DMS53 treated with DMSO at 0.1 percent for 48 hours (cell line): ENCODE results near the gene SNRNP25.
"Not testable (repeated sequence)": the region's sequence is repeated elsewhere in the genome, so short reads cannot be mapped to it uniquely, and the experiment has no call there.

Experiments used
- DNase-seq: peaks from one replicate; lab custom pipeline; 2025; ENCODE audit not compliant: unreplicated experiment; lab: John Stamatoyannopoulos, UW

SNRNP25 gene

DNA sequence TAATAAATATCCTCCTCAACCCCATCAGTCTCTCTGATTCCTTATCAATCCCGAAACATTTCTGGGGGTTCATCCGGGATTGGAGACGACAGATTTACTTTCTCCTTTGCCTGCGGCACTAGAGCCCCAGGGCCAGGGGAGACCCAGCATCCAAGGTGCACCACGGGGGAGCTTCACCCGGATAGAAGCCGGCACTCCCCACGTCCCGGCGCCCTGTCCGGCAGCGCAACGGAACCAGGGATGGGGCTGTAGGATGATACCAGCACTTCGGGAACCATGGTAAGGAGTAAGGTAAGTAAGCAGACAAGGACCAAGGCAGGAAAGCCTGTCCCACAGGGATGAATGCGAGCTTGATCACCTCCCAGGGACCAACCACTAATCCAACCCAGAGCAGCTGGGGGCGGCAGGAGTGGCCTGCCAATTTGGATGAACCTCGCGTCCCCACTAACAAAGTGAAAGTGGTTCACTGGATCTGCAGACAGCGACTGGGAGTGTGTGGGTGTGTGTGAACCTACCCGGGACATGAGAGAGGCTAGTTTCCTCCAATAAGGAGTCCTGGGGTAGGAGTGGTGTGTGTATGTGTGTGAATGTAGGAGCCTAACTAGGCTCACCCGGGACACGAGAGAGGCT, 12.1 kb upstream of the SNRNP25 start:
- no peak for DNase-seq

DNA sequence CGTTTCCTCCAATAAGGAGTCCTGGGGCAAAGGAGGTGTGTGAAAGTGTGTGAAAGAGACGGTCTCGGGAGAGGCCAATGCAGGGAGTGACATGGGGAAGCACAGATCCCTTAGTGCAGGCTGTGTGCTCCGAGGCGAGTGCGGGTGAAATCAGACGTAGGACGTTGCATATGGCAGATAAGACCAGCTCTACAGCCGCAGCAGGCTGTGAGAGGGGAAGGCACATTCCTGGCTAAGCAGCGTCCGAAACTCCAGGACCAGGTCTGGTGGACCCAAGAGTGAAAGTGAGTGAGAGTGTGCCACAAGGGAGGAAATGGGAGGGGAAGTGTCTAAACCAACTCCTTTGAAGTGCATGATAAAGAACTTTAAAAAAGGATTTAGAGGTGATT, 11.6 kb upstream of the SNRNP25 start:
- DNase-seq, result no peak

DNA sequence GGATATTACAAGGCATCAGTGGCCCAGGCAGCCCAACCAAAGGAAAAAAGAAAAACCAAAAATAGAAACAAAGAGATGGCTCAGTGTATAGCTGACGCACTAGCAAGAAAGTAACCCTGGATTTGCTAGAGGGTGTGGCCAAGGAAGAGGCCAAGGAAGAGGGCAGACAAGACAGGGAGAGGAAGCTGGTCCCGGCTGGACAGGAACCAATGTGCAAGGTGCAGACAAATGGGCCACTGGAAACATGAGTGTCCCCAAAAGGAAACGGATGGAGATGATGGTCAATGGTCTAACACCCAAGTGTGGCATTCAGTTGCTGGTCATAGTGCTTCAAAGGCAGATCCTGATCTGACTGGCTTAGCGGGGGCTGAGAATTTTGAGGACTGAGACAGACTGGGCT, 10.9 kb upstream of the SNRNP25 start:
- no peak for DNase-seq

DNA sequence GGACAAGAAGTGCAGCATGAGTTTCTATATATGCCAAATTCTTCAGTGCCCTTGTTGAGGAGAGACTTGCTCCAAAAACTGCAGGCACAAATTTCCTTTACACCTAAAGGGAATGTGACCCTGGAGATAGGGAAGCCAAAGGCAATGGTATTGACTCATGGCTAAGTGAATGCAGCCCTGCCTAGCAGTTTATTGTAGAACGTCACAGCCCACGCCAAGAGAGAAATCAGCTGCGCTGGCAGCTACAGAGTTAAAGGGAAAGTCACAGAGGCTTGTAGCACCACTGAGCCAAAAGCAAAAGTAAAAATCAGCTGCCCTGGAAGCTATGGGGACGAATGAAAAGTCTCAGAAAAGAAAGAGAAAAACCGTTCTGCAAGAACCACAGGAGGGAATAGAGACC, 10.3 kb upstream of the SNRNP25 start:
- no peak for DNase-seq

DNA sequence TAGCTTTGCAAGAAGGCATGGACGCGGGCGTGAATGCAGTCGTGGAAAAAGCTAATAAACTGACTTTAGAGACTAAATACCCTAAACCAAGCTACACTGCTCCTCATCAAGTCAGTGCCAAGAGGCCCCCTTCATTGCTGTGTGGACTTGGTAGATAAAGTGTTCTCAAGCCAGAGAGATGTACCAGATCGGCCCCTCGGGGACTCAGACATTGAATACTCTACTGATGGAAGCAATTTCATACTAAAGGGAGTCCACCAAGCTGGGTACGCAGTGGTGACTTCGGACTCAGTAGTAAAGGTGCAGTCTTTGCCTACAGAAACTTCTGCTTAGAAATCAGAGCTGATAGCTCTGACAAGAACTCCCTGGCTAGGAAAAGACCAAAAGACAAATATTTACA, 9.0 kb upstream of the SNRNP25 start:
- DNase-seq, result no peak

DNA sequence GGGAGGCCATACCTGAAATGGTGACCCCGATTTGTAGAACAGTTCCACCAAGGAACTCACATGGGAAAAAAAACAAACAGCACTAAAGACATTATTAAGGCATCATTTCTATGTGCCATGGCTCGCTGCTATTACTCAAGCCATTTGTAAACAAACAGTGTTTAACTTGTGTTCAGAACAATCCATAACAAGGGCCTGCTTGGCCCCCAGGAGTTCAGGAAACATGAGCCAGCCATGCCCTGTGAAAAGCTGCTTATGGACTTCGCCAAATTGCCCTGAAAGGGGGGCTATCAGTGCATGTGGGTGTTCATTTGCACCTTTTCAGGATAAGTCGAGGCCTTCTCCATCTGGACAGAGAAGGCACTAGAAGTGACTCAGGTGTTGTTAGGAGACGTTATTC, 8.2 kb upstream of the SNRNP25 start:
- DNase-seq, result peak; percentile 49

DNA sequence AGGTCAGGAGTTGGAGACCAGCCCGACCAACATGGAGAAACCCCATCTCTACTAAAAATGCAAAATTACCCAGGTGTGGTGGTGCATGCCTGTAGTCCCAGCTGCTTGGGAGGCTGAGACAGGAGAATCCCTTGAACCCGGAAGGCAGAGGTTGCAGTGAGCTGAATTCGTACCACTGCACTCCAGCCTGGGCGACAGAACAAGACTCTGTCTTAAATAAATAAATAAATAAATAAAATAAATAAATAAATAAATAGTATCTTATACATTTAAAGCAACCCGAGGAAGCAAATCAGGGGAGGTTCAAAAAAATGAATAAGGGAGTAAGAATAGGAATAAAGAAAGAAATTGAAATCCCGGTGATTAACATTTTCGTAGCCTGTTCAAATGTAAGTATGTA, 7.1 kb upstream of the SNRNP25 start:
- DNase-seq, result not testable (repeated sequence)

DNA sequence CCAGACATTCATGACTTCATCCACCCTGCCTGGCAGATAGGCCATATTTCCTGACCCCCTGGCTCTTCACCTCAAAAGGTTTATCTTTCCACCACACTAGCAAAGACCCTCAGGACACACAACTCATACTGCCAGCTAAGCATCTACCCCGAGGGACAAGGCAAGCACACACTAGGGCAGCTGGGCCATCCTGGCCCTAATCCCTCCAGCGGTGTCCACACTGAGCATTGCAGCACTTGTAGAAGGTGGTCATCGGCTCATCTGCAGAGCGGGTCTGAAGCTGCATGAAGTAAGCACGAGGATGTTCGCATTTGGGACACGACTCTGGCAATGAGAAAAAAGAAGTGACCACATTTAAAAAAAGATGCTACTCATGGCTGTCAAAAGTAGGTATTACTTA, 6.4 kb upstream of the SNRNP25 start:
- no peak for DNase-seq

DNA sequence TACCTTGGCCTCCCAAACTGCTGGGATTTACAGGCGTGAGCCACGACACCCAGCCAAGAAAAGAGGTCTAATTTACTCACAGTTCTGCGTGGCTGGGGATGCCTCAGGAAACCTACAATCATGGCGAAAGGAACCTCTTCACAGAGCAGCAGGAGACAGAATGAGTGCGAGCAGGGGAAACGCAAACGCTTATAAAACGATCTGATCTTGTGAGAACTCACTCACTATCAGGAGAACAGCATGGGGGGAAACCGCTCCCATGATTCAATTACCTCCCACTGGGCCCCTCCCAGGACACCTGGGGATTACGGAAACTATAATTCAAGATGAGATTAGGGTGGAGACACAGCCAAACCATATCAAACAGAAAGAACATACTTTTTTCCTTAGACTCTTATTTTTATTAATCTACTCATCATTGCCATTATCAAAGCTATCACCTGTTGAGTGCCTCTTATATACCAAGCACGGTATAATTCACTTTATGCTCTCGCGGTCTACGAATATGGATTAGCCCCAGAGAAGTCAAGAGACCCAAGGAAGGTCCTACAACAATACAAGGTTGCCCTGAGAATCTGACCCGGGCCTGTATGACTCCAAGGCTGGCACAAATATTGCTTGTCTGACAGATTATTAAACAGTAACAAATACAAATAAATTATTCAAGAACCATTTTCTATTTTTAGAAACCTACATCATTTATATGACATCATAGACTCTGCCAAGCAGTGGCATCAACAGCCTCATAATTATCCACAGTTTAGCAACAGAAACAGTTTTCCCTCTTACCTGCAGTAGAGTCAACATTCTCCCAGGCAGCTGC, 2.6 kb upstream of the SNRNP25 start:
- DNase-seq, result no peak

DNA sequence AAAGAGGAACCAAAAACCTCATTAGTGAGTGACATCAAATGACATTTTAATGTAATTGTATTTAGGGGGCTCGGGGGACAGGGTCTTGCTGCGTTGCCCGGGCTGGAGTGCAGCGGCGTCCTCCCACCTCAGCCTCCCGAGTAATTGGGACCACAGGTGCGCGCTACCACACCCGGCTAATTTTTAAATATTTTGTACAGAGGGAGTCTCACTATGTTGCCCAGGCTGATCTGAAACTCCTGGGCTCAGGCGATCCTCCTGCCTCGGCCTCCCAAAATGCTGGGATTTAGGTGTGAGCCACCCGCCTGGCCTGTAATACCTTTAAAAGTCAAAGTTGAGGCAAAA, 581 bp downstream of the SNRNP25 start:
- no peak for DNase-seq

DNA sequence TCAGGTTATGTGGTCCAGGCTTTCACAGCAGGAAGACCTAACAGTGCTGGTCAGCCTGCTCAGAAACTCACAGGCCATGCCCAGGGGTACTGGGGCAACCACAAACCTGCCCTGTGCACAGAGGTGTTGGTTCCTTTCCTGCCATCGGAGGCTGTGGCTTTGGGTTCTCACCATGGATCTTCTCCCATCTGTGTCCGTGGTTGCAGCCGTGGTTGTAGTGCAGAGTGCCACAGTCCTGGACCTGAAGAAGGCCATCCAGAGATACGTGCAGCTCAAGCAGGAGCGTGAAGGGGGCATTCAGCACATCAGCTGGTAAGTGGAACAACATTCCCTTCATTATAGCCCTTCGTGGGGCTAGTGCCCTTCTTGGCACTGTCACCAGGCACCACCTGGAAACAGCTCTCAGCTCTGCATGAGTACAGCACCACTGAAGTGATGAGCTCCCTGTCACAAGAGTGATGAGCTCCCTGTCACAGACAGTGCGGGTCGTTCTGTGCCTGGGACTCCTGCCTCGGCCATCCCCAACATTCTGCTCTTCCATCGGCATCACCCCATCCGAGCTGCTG, 2.0 kb downstream of the SNRNP25 start:
- DNase-seq, result no peak

DNA sequence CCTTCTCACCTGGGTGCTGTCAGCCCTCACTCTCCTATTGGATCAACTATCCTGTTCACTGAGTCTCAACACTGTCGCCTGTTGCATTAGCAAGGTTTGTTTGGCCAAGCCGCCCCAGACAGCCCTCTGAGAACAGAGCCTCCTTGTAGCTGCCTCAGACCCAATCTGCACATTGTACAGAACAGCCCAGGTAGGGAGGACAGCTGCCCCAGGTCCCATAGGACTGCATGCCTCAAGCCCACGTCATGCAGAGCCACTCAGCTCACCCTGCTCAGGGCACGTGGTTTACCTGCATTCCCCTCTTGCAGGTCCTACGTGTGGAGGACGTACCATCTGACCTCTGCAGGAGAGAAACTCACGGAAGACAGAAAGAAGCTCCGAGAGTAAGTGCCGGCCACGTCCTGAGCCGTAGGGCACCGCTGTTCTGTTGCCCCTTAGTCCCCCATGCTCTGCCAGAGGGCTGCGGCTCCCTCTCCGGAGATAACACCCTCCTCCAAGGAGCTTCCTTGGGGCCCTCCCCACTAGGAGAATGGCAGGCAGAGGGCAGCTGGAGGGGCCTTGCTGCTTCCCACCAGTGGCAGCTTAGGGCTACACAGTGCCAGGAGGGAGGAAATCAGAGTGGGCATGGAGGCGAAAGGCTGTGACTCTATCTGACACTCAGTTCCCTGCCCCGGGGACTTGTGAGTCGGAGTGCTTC, 2.8 kb downstream of the SNRNP25 start:
- DNase-seq, result no peak

DNA sequence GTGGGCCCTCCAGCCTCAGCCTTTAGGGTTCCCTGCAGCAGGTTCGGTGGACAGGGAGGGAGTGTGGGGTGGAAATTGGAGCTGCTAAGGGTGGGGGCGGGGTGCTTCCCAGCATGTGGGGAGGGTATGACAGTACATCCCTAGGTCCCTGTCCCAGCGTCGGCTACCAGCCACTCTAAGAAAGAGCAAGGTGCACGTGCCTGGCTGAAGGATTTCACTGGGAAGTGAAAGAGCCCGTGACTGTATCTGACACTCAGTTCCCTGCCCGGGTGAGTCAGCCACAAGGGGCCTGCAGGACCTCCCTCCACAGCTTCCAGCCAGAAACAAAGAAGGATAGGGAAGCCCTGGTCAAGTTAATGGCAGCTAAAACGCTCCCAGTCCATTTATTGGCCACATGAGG, 4.1 kb downstream of the SNRNP25 start:
- DNase-seq, result no peak

DNA sequence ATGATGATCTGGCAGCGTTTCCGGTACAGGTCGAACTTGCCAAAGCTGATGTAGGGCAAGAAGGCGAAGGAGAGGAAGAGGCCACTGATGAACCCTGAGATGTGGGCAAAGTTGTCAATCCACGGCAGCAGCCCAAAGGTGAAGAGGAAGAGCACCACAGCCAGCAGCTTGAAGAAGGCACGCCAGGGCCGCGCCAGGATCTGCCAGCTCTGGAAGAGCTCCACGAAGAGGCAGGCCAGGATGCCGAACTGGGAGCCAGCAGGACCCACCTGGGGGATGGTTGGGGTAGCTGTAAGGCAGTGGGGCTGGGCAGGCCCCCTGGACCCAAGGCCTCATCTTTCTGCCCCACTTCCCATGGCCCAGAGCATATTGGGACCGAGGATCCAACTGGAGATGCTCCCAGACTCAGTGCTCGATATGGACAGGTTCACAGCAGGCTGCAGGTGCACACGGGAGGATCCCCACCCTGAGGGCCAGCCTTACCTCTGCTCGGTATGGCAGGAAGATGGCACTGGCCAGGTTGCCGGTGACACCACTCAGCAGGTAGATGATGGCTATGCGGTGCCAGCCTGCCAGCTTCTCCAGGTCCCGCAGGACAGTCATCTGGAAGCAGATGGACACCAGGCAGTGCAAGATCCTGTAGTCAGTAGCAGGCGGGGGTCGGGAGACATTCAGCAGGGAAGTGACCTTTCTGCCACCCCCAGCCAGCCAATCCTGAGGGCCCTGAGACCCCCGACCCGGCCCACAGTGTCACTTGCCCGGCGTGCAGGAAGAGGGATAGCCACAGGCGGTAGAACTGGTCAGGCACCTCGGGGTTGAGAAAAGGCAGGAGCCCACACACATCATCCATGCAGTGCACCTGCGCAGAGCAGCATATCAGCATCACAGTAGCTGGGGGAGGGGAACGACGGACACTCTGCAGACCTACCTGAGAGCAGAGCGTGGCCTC, 5.1 kb downstream of the SNRNP25 start:
- no peak for DNase-seq

DNA sequence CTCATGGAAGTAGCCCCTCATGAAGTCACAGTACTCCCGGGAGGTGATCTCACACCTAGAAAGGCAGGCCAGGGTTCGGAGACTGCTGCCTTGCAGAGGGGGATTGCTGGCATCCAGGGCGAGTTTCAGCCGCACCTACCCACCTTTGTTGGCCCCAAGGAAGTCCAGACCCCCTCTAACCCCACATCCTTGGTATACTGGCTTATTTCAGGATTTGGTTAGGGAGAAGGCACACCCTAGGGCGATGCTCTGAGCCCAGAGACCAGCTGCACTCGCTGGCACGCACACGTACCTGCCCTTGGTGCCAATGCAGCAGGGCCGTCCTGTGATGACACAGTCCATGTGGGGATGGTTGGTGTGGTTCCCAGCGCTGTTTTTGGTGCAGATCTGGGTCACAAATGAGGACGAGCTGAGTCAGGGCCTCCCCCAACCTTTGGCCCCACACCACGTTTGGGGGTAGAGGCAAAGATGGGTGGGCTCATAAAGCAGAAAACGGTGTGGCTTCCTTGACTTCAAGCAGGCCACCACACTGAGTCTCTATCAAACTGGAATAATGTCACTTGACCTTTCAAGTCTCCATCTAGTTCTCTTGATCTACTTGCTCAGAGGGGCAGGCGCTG, 5.9 kb downstream of the SNRNP25 start:
- DNase-seq, result no peak

DNA sequence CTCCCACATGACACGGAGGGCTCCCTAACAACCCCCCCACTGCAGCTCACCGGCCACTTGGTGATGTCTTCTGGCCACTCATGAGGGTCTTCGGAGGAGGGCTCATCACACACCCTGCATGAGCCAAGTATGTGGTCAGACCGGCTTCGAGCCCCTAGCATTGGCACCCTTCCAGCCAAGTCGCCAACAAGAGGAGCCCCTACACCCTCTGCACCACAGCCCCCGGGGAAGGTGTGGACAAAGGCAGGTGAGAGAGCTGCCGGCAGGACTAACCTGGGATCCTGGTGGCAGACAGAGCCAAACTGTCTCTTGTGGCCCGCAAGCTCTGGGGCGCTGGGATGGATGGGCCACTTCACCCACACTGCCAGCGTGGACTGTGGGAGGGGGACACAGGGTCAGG, 6.5 kb downstream of the SNRNP25 start:
- DNase-seq, result no peak

DNA sequence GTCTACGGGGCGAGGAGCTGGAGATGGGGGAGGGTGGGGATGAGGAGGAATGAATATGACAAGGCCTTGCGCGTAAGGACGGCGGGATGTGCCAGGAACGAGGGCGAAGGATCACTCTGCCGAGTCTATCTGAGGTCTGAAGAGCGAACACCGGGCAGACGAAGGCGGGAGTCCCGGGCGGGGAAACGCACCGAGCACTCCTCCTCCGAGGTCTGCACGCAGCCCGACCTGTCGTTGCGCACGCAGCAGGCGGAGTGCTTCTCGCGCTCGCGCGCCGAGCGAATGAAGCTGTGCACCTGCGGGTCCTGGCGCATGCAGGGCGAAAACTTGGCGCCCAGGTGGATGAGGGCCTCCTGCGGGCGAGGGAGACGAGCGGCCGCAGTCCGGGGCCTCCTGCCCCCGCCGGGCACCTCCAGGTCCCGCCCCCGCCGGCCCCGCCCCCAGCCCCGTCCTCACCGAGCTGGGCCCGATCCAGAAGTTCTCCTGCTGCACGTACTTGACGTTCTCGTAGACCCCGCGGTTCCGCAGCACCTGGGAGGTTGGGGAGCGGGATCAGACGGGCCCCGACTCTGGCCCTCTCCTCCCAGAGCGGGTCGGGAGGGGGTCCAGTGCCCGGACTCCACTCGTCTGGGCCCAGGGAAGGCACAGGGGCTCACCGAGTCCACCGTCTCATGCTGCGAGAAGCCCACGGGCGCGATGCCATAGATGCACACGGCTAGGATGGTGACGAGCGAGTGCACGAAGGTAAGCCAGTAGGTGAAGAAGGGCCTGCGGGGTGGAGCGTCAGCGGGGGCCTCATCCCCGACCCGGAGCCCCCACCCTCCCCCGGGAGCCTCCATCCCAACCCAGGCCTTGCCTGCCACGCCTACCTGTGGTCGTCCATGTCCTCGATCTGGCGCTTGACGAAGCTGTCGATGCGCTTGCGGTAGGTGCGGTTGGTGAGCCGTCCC, 7.6 kb downstream of the SNRNP25 start:
- no peak for DNase-seq

DNA sequence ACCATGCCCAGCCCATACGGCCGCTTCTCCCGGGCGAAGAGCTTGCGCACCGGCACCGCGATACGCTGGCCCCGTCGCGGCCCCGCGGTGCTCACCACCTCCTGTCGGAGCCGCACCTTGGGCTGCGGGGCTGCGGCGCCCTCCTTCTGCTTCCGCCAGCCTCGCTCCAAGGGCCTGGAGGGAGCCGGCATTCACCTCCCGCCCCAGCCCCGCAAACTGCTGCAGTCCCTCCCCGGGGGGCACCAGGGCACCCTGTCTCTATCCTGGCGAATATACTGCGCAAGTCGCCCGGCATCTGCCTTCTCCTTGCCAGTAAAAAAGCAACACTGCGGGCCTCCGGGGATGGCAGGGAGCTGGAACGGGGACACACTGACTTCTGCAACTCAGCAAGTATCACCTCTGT, 8.3 kb downstream of the SNRNP25 start:
- DNase-seq, result no peak

DNA sequence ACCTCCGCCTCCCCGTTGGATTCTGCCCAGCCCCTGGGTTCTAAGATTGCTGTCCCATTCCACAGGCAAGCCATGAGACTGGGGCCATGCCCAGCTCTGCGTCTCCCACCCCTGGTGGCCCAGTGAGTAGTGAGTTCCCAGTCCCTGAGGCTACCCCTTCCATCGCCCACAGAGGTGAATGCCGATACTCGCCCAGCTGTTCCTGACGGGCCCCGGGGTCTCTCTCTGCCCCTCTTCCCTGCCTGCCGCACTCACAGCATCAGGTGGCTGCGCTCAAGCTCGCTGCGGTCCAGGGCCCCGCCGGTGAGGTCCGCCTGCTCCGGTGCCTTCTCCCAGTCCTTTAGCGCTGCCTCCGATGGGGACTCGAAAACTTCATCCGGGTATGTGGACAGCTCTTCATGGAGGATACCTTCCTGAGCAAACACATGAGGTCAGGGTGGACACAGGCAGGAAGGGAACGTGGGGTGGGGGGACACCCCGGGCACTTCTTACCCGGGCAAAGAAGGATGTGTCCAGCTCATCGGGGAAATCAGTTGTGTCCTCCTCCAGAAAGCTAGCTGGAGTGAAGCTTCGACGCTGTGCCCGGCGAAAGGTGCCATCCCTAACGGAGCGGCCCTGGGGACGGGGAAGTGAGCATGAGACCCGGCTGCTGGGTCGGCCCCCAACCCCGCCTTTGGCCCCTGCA, 8.8 kb downstream of the SNRNP25 start:
- no peak for DNase-seq
